SKM-1 (cell line): ENCODE measurements around the gene TFPI.

Source experiments
- DNase-seq: peaks from one replicate; lab custom pipeline; 2025; ENCODE audit not compliant: unreplicated experiment; lab: John Stamatoyannopoulos, UW

The TFPI gene

GRCh38 chr2:187470698-187471097, 83.5 kb downstream of the TFPI start:
- DNase-seq = no peak

- no peak for DNase-seq
Measured at GRCh38 chr2:187469538-187469937, 84.7 kb downstream of the TFPI start.

GRCh38 chr2:187468262-187468661, 86.0 kb downstream of the TFPI start:
- DNase-seq = no peak

GRCh38 chr2:187466129-187466792, 88.0 kb downstream of the TFPI start:
- DNase-seq = no peak

GRCh38 chr2:187462839-187463238, 91.4 kb downstream of the TFPI start:
- DNase-seq = no peak

- no peak for DNase-seq
Measured at GRCh38 chr2:187461294-187462261, 92.7 kb downstream of the TFPI start.

- no peak for DNase-seq
Measured at GRCh38 chr2:187459256-187459655, 95.0 kb downstream of the TFPI start.

- DNase-seq = peak; percentile 9
Measured at GRCh38 chr2:187453078-187453641, 101.1 kb downstream of the TFPI start.

GRCh38 chr2:187451510-187451909, 102.7 kb downstream of the TFPI start:
- no peak for DNase-seq

GRCh38 chr2:187447336-187447735, 106.9 kb downstream of the TFPI start:
- DNase-seq = no peak

GRCh38 chr2:187446711-187447110, 107.5 kb downstream of the TFPI start:
- no peak for DNase-seq

GRCh38 chr2:187445051-187445450, 109.2 kb downstream of the TFPI start:
- DNase-seq = no peak

GRCh38 chr2:187442778-187443177, 111.5 kb downstream of the TFPI start:
- DNase-seq = no peak

GRCh38 chr2:187442378-187442777, 111.9 kb downstream of the TFPI start:
- DNase-seq = no peak

GRCh38 chr2:187440101-187440675, 114.0 kb downstream of the TFPI start:
- DNase-seq = no peak

GRCh38 chr2:187438455-187438854, 115.8 kb downstream of the TFPI start:
- no peak for DNase-seq

- no peak for DNase-seq
Measured at GRCh38 chr2:187435756-187436155, 118.5 kb downstream of the TFPI start.

GRCh38 chr2:187435078-187435477, 119.2 kb downstream of the TFPI start:
- DNase-seq = no peak

GRCh38 chr2:187434342-187434785, 119.9 kb downstream of the TFPI start:
- no peak for DNase-seq

GRCh38 chr2:187431911-187432310, 122.3 kb downstream of the TFPI start:
- no peak for DNase-seq

GRCh38 chr2:187429989-187430388, 124.2 kb downstream of the TFPI start:
- no peak for DNase-seq
